Nephron progenitor cell (in vitro differentiated cells): ENCODE data around the gene SLC26A2.

ENCODE experiments used
- DNase-seq: peaks from one replicate; pipeline ENCODE4 v3.0.0; 2021
- H3K27ac Mint-ChIP-seq: 2 replicates; pipeline ENCODE4 v1.8.0; 2021; ENCODE audit warnings: mild to moderate bottlenecking, moderate library complexity, mixed read lengths
- H3K27me3 Mint-ChIP-seq: 2 replicates; pipeline ENCODE4 v1.8.0; 2021; ENCODE audit warnings: mild to moderate bottlenecking, low read depth, mixed read lengths; ENCODE audit not compliant: poor library complexity
- H3K36me3 Mint-ChIP-seq: 2 replicates; pipeline ENCODE4 v1.8.0; 2021; ENCODE audit warnings: low read depth, mixed read lengths
- H3K4me1 Mint-ChIP-seq: 2 replicates; pipeline ENCODE4 v1.8.0; 2021; ENCODE audit warnings: mixed read lengths
- H3K4me3 Mint-ChIP-seq: 2 replicates; pipeline ENCODE4 v1.8.0; 2021; ENCODE audit warnings: mild to moderate bottlenecking, moderate library complexity, mixed read lengths
- H3K9me3 Mint-ChIP-seq: 2 replicates; pipeline ENCODE4 v1.8.0; 2021; ENCODE audit warnings: mild to moderate bottlenecking, moderate library complexity, mixed read lengths
- CTCF ChIP-seq: fragments of 200-600 bp; sonication (generic); IDR thresholded peaks from 2 replicates; pipeline ENCODE4 v1.5.0; 2021; ENCODE audit warnings: antibody characterized with exemption

The SLC26A2 gene

GRCh38 chr5:149944666-149945065, 15.9 kb upstream of the SLC26A2 start, which contains the start of gene PDE6A:
Gene PDE6A, minus strand, starts transcription at chr5:149944793. Its CDS starts 120 bp downstream, at chr5:149944673.
- Mint-ChIP-seq H3K36me3 (no peaks in the 10 kb centered on the region), H3K4me1 (peaks cover 44% of the 10 kb centered on the region), H3K9me3 (no peaks in the 10 kb centered on the region), H3K27me3 (peaks cover 20% of the 10 kb centered on the region), H3K4me3 (no peak within 1 kb of the TSS), H3K27ac (no peak within 1 kb of the TSS)
- DNase-seq = no peak
- no peak for TF ChIP-seq CTCF

GRCh38 chr5:149946118-149946517, 14.4 kb upstream of the SLC26A2 start:
- Mint-ChIP-seq H3K4me1 (peaks cover 43% of the 10 kb centered on the region), H3K4me3 (no peak overlapping the region), H3K27me3 (peaks cover 23% of the 10 kb centered on the region), H3K36me3 (no peaks in the 10 kb centered on the region), H3K9me3 (no peaks in the 10 kb centered on the region), H3K27ac (no peak overlapping the region)
- DNase-seq = no peak
- no peak for TF ChIP-seq CTCF

GRCh38 chr5:149948993-149949392, 11.6 kb upstream of the SLC26A2 start:
- Mint-ChIP-seq H3K27me3 (peaks cover 13% of the 10 kb centered on the region), H3K4me3 (no peak overlapping the region), H3K36me3 (no peaks in the 10 kb centered on the region), H3K9me3 (no peaks in the 10 kb centered on the region), H3K27ac (no peak overlapping the region), H3K4me1 (peaks cover 22% of the 10 kb centered on the region)
- TF ChIP-seq CTCF = no peak
- no peak for DNase-seq

- Mint-ChIP-seq H3K27ac (no peak overlapping the region), H3K4me3 (no peak overlapping the region), H3K9me3 (no peaks in the 10 kb centered on the region), H3K27me3 (peaks cover 9% of the 10 kb centered on the region), H3K4me1 (peaks cover 10% of the 10 kb centered on the region), H3K36me3 (no peaks in the 10 kb centered on the region)
- no peak for TF ChIP-seq CTCF
- DNase-seq = no peak
These were observed 9.3 kb upstream of the SLC26A2 start for GRCh38 chr5:149951138-149951749.

- Mint-ChIP-seq H3K9me3 (no peaks in the 10 kb centered on the region), H3K27ac (no peak overlapping the region), H3K27me3 (peaks cover 3% of the 10 kb centered on the region), H3K4me3 (no peak overlapping the region), H3K36me3 (no peaks in the 10 kb centered on the region), H3K4me1 (peaks cover 26% of the 10 kb centered on the region)
- TF ChIP-seq CTCF = no peak
- DNase-seq = no peak
These were observed 7.0 kb upstream of the SLC26A2 start for GRCh38 chr5:149953436-149954121.

- no peak for TF ChIP-seq CTCF
- H3K4me1 Mint-ChIP-seq = peaks cover 39% of the 10 kb centered on the region
- no peak overlapping the region for H3K4me3 Mint-ChIP-seq
- no peak overlapping the region for H3K27ac Mint-ChIP-seq
- peaks cover 2% of the 10 kb centered on the region for H3K27me3 Mint-ChIP-seq
- no peaks in the 10 kb centered on the region for H3K36me3 Mint-ChIP-seq
- no peaks in the 10 kb centered on the region for H3K9me3 Mint-ChIP-seq
- DNase-seq = no peak
These were observed 5.8 kb upstream of the SLC26A2 start for GRCh38 chr5:149954798-149955197.
